ENCODE data around the gene EXO1. TPM values are rescaled to one million over a fixed set of nuclear protein-coding genes. Genes with fewer than 3 reads are reported as not detected.
A peak's percentile ranks its signal among the peaks of the same experiment; 100 is the strongest.
"Not testable (repeated sequence)": the region's sequence is repeated elsewhere in the genome, so short reads cannot be mapped to it uniquely, and the experiment has no call there.

Gene EXO1
- polyA plus RNA-seq, 5 donors, result 6.4 to 18.5 (median 12.9) TPM

- peak; percentile 25 to 31 for DNase-seq
These were observed 13.1 kb upstream of the EXO1 start for GRCh38 chr1:241834733-241835377.

GRCh38 chr1:241836941-241837340, 11.1 kb upstream of the EXO1 start:
- DNase-seq, result no peak

- DNase-seq, result no peak
These were observed 10.6 kb upstream of the EXO1 start for GRCh38 chr1:241837416-241837815.

GRCh38 chr1:241837901-241838300, 10.1 kb upstream of the EXO1 start:
- no peak for DNase-seq

GRCh38 chr1:241838897-241839296, 9.1 kb upstream of the EXO1 start:
- no peak for DNase-seq

GRCh38 chr1:241839369-241839979, 8.5 kb upstream of the EXO1 start:
- no peak for DNase-seq

- no peak for DNase-seq
These were observed 7.8 kb upstream of the EXO1 start for GRCh38 chr1:241840164-241840563.

- DNase-seq, result no peak
These were observed 6.3 kb upstream of the EXO1 start for GRCh38 chr1:241841691-241842090.

GRCh38 chr1:241842565-241842964, 5.4 kb upstream of the EXO1 start:
- no peak for DNase-seq

- DNase-seq, result no peak
These were observed 3.4 kb upstream of the EXO1 start for GRCh38 chr1:241844593-241844992.

GRCh38 chr1:241846375-241846774, 1.6 kb upstream of the EXO1 start:
- DNase-seq, result no peak

- DNase-seq, result no peak
These were observed 1.0 kb upstream of the EXO1 start for GRCh38 chr1:241846862-241847539.

GRCh38 chr1:241847540-241847795, 536 bp upstream of the EXO1 start:
- no peak for DNase-seq

- DNase-seq, result no peak
These were observed 811 bp downstream of the EXO1 start for GRCh38 chr1:241848686-241849344.

GRCh38 chr1:241849345-241849695, 1.3 kb downstream of the EXO1 start:
- no peak for DNase-seq

- not testable (repeated sequence) for DNase-seq
These were observed 7.6 kb downstream of the EXO1 start for GRCh38 chr1:241855545-241856140.

GRCh38 chr1:241857131-241857530, 9.1 kb downstream of the EXO1 start:
- no peak for DNase-seq

GRCh38 chr1:241860922-241861321, 12.9 kb downstream of the EXO1 start:
- DNase-seq, result no peak

- DNase-seq, result no peak
These were observed 21.0 kb downstream of the EXO1 start for GRCh38 chr1:241869022-241869421.

- DNase-seq, result no peak
These were observed 22.3 kb downstream of the EXO1 start for GRCh38 chr1:241870336-241870735.

- DNase-seq, result no peak
These were observed 22.9 kb downstream of the EXO1 start for GRCh38 chr1:241870746-241871430.

- DNase-seq, result no peak
These were observed 33.4 kb downstream of the EXO1 start for GRCh38 chr1:241881440-241881839.
